ENCODE data around the gene WDR55.
"Not testable (repeated sequence)": the region's sequence is repeated elsewhere in the genome, so short reads cannot be mapped to it uniquely, and the experiment has no call there.

The WDR55 gene, protein sequence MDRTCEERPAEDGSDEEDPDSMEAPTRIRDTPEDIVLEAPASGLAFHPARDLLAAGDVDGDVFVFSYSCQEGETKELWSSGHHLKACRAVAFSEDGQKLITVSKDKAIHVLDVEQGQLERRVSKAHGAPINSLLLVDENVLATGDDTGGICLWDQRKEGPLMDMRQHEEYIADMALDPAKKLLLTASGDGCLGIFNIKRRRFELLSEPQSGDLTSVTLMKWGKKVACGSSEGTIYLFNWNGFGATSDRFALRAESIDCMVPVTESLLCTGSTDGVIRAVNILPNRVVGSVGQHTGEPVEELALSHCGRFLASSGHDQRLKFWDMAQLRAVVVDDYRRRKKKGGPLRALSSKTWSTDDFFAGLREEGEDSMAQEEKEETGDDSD

DNA sequence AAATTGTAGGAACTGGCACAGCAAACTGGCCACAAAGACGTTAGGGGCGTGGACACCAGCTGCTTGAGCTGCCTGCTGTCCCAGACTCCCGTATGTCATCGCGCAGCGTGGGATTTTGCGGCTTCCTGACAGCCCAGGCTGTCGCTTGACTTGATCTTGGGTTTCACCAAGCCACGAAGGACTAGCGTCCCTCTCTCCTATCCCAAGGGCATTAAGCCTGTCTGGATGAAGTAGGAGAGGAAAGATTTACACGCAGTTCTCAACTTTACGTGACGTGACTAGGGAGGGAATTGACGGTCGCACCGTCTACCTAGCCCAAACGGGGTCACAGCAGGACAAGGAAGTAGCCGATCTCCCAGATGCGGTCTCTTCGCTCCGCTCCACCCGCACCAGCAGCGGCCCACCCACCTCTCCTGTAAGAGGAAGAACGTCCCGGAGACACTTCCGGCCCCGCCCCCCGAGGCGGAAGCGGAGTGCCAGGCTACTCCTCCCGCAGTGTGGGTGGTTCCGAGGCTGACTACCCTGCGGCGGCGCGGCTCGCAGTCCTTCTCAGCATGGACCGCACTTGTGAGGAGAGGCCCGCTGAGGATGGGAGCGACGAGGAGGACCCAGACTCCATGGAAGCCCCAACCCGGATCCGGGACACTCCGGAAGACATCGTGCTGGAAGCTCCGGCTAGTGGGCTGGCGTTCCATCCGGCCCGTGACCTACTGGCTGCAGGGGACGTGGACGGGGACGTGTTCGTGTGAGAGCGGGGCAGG lies at the start of gene WDR55:
Gene WDR55, plus strand, starts transcription at position 546 of the 761 bp plus-strand sequence. Its CDS starts 9 bp downstream, at position 555.
- peak; percentile 95 for DNase-seq
- no peak for TF ChIP-seq GATA1 (IDR thresholded peaks at IDR 0.05; ENCODE audit: low read depth, low read length)
- peak; percentile 94 for TF ChIP-seq POLR2A (IDR thresholded peaks at IDR 0.05; ENCODE audit: low read length)

DNA sequence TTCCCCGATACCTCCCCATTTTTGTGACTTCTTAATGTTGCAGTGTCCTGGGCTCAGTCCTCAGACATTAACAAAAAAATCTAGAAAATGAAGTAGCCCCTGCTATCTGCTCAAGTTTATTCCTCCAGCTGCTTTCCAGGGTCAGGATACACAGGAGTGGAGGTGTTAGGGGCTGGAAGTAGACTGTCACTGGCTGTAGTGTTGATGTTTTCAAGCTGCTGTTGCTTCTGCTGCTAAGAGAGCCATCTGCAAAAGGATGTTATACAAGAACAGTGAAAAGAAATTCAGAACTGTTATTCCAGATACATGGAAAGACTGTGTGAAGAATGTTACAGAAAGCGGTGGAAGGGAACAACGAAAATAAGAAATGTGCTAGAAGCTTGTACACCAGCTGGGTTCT lies 42.4 kb upstream of the WDR55 start:
- DNase-seq: no peak
- no peak for TF ChIP-seq GATA1 (IDR thresholded peaks at IDR 0.05; ENCODE audit: low read depth, low read length)

DNA sequence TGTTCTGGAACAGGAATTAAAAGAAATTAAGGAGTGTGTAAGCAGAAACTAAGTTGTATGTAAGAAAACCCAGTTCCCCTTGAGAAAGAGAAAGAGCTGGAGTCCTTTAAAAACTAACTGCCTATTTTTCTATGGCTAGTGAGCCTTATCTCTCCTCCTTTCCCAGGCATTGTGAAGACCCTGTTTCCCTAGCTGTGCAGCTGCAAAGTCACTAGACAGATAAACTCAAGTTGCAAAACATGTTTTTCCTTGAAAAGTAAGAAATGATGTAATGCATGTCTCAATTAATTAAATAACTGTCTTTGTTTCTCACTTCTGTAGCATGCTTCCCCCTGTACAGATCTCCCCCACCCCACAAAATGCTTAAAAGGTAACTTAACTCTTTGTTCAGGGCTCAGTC lies 41.6 kb upstream of the WDR55 start:
- not testable (repeated sequence) for DNase-seq

DNA sequence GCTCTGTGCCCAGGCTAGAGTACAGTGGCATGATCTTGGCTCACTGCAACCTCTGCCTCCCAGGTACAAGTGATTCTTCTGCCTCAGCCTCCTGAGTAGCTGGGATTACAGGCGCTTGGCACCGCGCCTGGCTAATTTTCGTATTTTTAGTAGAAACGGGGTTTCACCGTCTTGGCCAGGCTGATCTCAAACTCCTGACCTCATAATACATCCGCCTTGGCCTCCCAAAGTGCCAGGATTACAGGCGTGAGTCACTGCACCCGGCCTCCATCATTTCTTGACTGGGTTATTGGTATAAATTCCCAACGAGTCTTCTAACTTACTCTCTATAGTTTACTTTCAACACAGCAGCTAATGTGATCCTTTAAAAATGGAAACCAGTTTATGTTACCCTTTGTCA lies 39.8 kb upstream of the WDR55 start:
- DNase-seq: not testable (repeated sequence)

DNA sequence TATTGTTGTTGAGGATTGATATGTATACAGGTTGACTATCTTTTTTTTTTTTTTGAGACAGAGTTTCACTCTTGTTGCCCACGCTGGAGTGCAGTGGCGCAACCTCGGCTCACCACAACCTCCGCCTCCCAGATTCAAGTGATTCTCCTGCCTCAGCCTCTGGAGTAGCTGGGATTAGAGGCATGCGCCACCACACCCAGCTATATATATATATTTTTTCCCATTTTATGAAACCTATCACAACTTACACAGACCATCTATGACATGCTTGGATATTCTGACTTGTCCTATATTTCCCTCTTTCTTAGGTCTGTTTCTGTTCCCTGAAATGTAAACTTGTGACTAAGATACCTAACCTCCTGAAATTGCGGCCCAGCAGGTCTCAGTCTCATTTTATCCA lies 36.7 kb upstream of the WDR55 start:
- no peak for DNase-seq
- TF ChIP-seq GATA1 (IDR thresholded peaks at IDR 0.05; ENCODE audit: low read depth, low read length) (no peak), POLR2A (IDR thresholded peaks at IDR 0.05; ENCODE audit: low read length) (no peak)

DNA sequence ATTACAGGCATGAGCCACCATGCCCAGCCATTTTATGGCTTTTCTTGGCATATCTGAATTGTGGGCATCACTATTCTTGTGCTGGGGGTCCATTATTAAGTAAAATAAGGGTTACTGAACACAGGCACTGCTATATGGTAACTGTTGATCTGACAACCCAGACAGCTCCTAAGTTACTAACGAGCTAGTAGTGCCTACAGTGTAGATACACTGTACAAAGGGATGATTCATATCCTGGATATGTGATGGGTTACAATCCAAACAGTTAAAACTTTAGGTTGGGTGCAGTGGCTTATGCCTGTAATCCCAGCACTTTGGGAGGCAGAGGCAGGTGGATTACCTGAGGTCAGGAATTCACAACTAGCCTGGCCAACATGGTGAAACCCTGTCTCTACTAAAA lies 36.0 kb upstream of the WDR55 start:
- no peak for DNase-seq
- TF ChIP-seq POLR2A (IDR thresholded peaks at IDR 0.05; ENCODE audit: low read length) (no peak), GATA1 (IDR thresholded peaks at IDR 0.05; ENCODE audit: low read depth, low read length) (no peak)

DNA sequence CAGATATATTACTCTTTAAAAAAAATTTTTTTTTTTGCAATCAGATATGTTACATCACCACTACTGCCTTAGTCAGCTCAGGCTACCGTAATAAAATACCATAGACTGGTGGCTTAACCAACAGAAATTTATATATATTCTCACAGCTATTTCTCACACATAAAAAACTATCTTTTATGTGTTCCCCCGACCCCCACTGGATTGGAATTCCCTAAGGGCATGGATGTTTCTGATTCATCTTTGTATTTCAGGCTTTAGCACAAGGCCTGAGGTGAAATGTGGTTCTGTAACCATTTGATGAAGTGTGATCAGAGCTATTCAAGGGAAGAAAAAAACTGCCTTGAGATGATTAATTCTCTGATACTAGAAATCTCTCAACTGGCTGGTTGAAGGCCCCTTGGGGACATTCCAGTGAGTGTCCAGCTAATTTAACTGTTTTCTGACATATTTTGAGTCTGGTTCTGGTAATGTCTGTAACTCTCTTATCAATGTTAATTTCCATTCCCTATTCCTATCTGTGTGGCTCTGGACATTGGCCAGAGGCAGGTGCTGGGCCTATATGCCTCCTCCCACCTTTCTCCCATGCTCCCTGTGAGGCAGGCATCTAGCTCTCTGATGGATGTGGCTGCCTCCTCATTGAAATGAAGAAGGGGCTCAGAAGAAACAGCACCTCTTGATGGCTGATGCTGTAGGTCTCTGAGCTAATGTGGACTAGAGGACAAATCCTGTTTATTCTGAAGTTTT lies 34.2 kb upstream of the WDR55 start:
- DNase-seq: no peak
- TF ChIP-seq GATA1 (IDR thresholded peaks at IDR 0.05; ENCODE audit: low read depth, low read length) (no peak), POLR2A (IDR thresholded peaks at IDR 0.05; ENCODE audit: low read length) (no peak)

DNA sequence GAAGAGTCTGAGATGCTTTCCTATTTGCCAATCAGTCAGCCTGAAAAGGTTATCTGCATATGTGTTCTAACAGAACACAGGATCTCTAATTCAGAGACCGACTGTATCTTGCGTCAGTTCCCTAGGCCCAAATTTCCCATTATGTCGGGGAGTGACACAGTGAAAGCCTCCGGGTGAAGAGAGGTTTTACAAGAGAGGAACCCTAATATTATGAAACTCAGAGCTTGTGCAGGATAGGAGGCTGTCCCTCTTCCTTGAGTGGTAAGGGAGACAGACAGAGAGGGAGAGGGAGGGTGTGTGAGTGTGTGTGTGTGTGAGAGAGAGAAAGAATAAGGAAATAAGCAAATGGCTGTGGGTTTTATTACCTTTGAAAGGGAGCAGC lies 33.7 kb upstream of the WDR55 start:
- no peak for TF ChIP-seq POLR2A (IDR thresholded peaks at IDR 0.05; ENCODE audit: low read length)
- TF ChIP-seq GATA1 (IDR thresholded peaks at IDR 0.05; ENCODE audit: low read depth, low read length): no peak
- no peak for DNase-seq

DNA sequence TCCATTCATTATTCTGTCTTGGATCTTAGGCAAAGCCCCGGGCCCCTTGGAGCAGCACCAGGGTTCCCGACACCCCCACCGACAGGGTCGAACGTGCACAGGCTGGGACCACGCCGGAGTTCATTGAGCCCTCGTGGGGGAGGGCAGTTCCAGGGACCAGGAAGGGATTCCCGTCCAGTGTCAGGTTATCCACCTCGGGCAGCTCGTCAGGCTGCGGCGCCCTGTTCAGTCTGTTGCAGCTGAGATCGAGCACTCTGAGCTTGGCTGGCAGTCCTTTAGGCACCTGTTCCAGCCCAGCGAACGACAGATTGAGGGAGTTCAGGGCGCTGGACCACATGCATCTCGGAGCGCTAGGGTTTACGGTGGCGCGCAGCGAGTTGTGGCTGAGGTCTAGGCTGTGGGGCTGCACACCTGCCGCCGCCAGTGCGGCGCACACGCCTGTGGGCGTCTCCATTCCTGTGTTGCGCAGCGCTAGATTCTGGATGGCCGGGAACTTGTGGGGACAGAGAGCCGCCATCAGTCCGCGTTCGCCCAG lies 32.8 kb upstream of the WDR55 start:
- TF ChIP-seq POLR2A (IDR thresholded peaks at IDR 0.05; ENCODE audit: low read length) (no peak), GATA1 (IDR thresholded peaks at IDR 0.05; ENCODE audit: low read depth, low read length) (no peak)
- no peak for DNase-seq

DNA sequence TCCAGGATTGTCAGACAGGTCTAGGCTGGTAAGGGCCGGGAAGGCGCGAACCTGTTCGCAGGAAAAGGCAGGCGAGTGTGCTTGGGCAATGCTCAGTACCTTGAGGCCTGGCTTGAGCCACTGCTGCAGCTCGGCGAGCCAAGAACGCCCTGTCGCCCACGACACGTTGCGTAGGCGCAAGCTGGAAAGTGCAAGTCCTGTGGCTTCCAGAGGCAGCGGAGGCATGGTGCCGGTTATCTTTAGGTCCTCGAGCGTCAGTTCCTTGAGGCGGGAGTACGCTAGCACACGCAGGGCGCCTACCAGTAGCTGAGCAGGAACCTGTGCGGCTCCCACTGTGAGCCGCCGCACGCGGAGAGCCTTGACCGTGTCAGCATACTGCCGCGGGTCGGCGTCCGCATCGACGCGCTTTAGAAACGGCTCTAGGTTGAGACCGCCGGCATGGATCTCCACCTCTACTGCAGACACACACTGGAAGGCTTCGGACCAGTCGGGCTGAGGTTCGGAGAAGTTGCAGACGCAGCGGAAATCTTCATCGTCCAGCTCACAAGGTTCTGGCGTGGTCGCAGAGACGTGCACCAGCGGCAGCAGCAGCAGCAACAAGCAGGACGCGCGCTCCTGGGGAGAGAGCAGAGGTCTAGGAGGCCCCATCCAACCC lies 32.2 kb upstream of the WDR55 start:
- TF ChIP-seq POLR2A (IDR thresholded peaks at IDR 0.05; ENCODE audit: low read length): no peak
- TF ChIP-seq GATA1 (IDR thresholded peaks at IDR 0.05; ENCODE audit: low read depth, low read length): no peak
- peak; percentile 67 to 76 for DNase-seq

DNA sequence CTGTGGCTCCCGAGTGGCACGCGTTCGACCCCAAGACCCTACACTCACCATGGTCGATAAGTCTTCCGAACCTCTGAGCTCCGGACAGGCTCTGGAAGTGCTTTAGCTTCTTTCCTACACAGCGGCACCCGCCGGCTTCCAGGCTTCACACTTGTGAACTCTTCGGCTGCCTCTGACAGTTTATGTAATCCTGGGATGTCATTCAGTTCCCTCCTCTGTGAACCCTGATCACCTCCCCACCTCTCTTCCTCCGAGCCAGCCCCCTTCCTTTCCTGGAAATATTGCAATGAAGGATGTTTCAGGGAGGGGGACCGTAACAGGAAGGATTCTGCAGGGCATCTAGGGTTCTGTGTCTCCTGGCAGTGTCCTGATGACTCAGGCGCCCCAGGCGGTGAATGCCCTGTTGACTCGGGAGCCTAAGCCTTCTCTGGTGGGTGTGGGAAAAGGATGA lies 31.7 kb upstream of the WDR55 start, which contains the start of gene CD14:
Gene CD14, minus strand, starts transcription at position 155 of the 451 bp plus-strand sequence. Its CDS starts 104 bp downstream, at position 51.
- TF ChIP-seq POLR2A (IDR thresholded peaks at IDR 0.05; ENCODE audit: low read length): no peak
- no peak for TF ChIP-seq GATA1 (IDR thresholded peaks at IDR 0.05; ENCODE audit: low read depth, low read length)
- peak in 1 of 2 experiments; percentile 45 for DNase-seq

DNA sequence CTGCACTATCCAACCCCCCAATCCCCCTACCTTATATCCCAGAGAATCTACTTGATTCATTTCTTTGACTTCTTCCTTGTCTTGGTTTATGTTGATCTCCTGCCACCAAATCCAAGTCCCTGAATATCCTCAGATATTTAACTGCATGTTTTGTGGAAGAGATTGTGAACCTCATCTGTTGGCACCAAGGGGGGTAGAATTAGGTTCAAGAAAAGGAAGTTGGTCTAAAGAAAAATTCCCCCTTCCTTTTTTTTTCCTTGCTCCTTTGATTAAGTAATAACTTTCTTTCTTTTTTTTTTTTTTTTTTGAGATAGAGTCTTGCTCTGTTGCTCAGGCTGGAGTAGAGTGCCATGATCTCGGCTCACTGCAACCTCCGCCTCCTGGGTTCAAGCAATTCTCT lies 31.2 kb upstream of the WDR55 start:
- no peak for DNase-seq
- TF ChIP-seq POLR2A (IDR thresholded peaks at IDR 0.05; ENCODE audit: low read length): no peak
- TF ChIP-seq GATA1 (IDR thresholded peaks at IDR 0.05; ENCODE audit: low read depth, low read length): no peak

DNA sequence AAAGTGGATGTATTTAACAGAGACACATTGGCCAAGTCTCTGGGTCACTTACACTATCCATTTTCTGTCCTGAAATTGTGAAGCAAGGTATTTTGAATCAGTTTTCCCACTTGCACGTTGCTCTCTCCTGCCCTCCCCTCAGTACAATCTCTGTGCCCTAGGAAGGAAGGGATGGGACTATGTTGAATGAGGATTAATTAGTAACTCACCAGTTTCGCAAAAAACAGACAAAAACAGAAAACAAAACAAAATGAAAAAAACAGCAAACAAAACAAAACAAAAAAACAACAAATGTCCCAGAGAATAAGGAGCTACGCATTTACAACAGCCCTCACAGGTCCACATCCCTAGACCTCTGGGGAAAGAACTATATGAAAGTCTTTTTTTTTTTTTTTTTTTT lies 30.6 kb upstream of the WDR55 start:
- no peak for TF ChIP-seq POLR2A (IDR thresholded peaks at IDR 0.05; ENCODE audit: low read length)
- no peak for TF ChIP-seq GATA1 (IDR thresholded peaks at IDR 0.05; ENCODE audit: low read depth, low read length)
- DNase-seq: no peak

All from erythroblast (primary cell).